GM12878 (cell line): ENCODE data around the gene NPBWR2. TPM values are rescaled to one million over a fixed set of nuclear protein-coding genes. Genes with fewer than 3 reads are reported as not detected.

Experiments
- ATAC-seq: fragments of 200-7000 bp; cut with Tn5 transposase; 3 replicates; pipeline ENCODE4 v1.9.1; 2020; ENCODE audit warnings: mild to moderate bottlenecking, moderate library complexity
- BruUV-seq: library from RNA; stranded (reverse); fragments of 400-500 nt; replicated peaks from 2 replicates; lab custom pipeline; 2021; lab: Mats Ljungman, UMichigan
- CTCF ChIA-PET: fragments of 300-600 bp; sonication (Branson Sonifier 250); formaldehyde crosslinking; extraction: SDS; loops from one replicate; lab custom pipeline; 2021; ENCODE audit warnings: inconsistent platforms; lab: Yijun Ruan, JAX
- POLR2A ChIA-PET: fragments of 350-600 bp; formaldehyde crosslinking; extraction: SDS; loops from one replicate; lab custom pipeline; 2021; ENCODE audit warnings: inconsistent platforms; lab: Charles Lee
- RAD21 ChIA-PET: fragments of 300-600 bp; sonication (Branson Sonifier 250); formaldehyde crosslinking; loops from one replicate; lab custom pipeline; 2023; ENCODE audit warnings: antibody characterized with exemption; ENCODE audit not compliant: unreplicated experiment; lab: Charles Lee
- SMC1A ChIA-PET: fragments of 300-600 bp; sonication (Branson Sonifier 250); formaldehyde crosslinking; loops from one replicate; lab custom pipeline; 2023; ENCODE audit not compliant: unreplicated experiment, uncharacterized antibody; lab: Charles Lee
- DNase-seq: peaks from one replicate; pipeline ENCODE4 v3.0.0-alpha.2; 2011; ENCODE audit warnings: low read depth, low spot score
- FAIRE-seq: peaks from 3 replicates; lab custom pipeline; 2011; peaks lifted over from hg19 to GRCh38; lab: Jason Lieb, UNC
- H2AFZ ChIP-seq: 2 replicates; pipeline ENCODE4 v1.6.0; 2011; ENCODE audit warnings: low read depth, low read length, control low read depth; ENCODE audit not compliant: control insufficient read depth
- H3K27ac ChIP-seq: 2 replicates; pipeline ENCODE4 v1.5.1; 2011; ENCODE audit warnings: control low read depth; ENCODE audit not compliant: control insufficient read depth, insufficient read depth
- H3K27me3 ChIP-seq, 2 experiments: replicated peaks in 1 of 2; 2 replicates each; pipeline versions ENCODE4 v1.6.0 to v1.6.1; 2011; ENCODE audit warnings: low read length in 1 of 2; ENCODE audit not compliant: control insufficient read depth in 2 of 2, insufficient read depth in 2 of 2
- H3K36me3 ChIP-seq, 2 experiments: 2 replicates each; pipeline ENCODE4 v1.5.1; 2011; ENCODE audit warnings: low read length in 1 of 2; ENCODE audit not compliant: control insufficient read depth in 2 of 2, insufficient read depth in 2 of 2
- H3K4me1 ChIP-seq: 2 replicates; pipeline ENCODE4 v1.6.1; 2011; ENCODE audit warnings: mild to moderate bottlenecking, low read length, moderate library complexity, mixed read lengths; ENCODE audit not compliant: control insufficient read depth, insufficient read depth
- H3K4me2 ChIP-seq: 2 replicates; pipeline ENCODE4 v1.6.0; 2011; ENCODE audit warnings: control low read depth; ENCODE audit not compliant: control insufficient read depth, insufficient read depth
- H3K4me3 ChIP-seq: fragments of 200-600 bp; sonication (generic); 2 replicates; pipeline ENCODE4 v1.5.1; 2016
- H3K79me2 ChIP-seq: 2 replicates; pipeline ENCODE4 v1.6.0; 2011; ENCODE audit warnings: low read length; ENCODE audit not compliant: control insufficient read depth, insufficient read depth
- H3K9ac ChIP-seq: 2 replicates; pipeline ENCODE4 v1.8.0; 2011; ENCODE audit warnings: low read length, control low read depth, mixed read lengths; ENCODE audit not compliant: control insufficient read depth, insufficient read depth
- H3K9me3 ChIP-seq: replicated peaks from 3 replicates; pipeline ENCODE4 v1.5.1; 2011; ENCODE audit warnings: mild to moderate bottlenecking, low read length; ENCODE audit not compliant: control insufficient read depth, insufficient read depth
- H4K20me1 ChIP-seq: 2 replicates; pipeline ENCODE4 v1.6.0; 2011; ENCODE audit not compliant: control insufficient read depth, insufficient read depth
- BACH1 ChIP-seq: fragments of 450-650 bp; IDR thresholded peaks from 2 replicates; pipeline ENCODE4 v1.6.1; 2017; ENCODE audit warnings: mild to moderate bottlenecking, borderline replicate concordance
- CBX5 ChIP-seq: sonication (generic); IDR thresholded peaks from 2 replicates; pipeline ENCODE4 v1.6.1; 2016; ENCODE audit warnings: low read depth, moderate library complexity, mild to moderate bottlenecking, inconsistent platforms
- CHD2 ChIP-seq: IDR thresholded peaks from 2 replicates; pipeline ENCODE4 v1.6.1; 2011; ENCODE audit warnings: low read depth, low read length, improper control_type of control experiment, borderline replicate concordance
- ESRRA ChIP-seq: IDR thresholded peaks from 2 replicates; pipeline ENCODE4 v1.6.1; 2012; ENCODE audit warnings: mild to moderate bottlenecking, low read length, improper control_type of control experiment
- IKZF2 ChIP-seq, 2 experiments: fragments of 450-650 bp; IDR thresholded peaks; 2 replicates each; pipeline ENCODE4 v1.6.1; 2017; ENCODE audit warnings: mild to moderate bottlenecking in 2 of 2, moderate library complexity in 2 of 2
- KAT2A ChIP-seq: conservative IDR thresholded peaks from 2 replicates; pipeline ENCODE4 v1.6.1; 2011; ENCODE audit warnings: low read depth, low read length; ENCODE audit not compliant: control insufficient read depth
- NFXL1 ChIP-seq: fragments of 450-650 bp; IDR thresholded peaks from 2 replicates; pipeline ENCODE4 v1.6.1; 2017; ENCODE audit warnings: antibody characterized with exemption, mild to moderate bottlenecking, borderline replicate concordance
- NR2C1 ChIP-seq: fragments of 450-650 bp; IDR thresholded peaks from 2 replicates; pipeline ENCODE4 v1.6.1; 2017; ENCODE audit warnings: antibody characterized with exemption, mild to moderate bottlenecking, moderate library complexity
- POLR2AphosphoS5 ChIP-seq: IDR thresholded peaks from 2 replicates; pipeline ENCODE4 v1.6.1; 2011; ENCODE audit warnings: mild to moderate bottlenecking, low read length, inconsistent platforms
- RAD51 ChIP-seq: fragments of 450-650 bp; IDR thresholded peaks from 2 replicates; pipeline ENCODE4 v1.6.1; 2016; ENCODE audit warnings: moderate library complexity, mild to moderate bottlenecking, inconsistent platforms
- SIX5 ChIP-seq: IDR thresholded peaks from 2 replicates; pipeline ENCODE4 v1.6.1; 2011; ENCODE audit warnings: mild to moderate bottlenecking, low read depth, low read length, moderate library complexity; ENCODE audit not compliant: severe bottlenecking
- SPI1 ChIP-seq: IDR thresholded peaks from 2 replicates; pipeline ENCODE4 v1.6.1; 2011; ENCODE audit warnings: low read depth, mild to moderate bottlenecking, low read length, moderate library complexity, borderline replicate concordance; ENCODE audit not compliant: insufficient read depth
- SUPT20H ChIP-seq: IDR thresholded peaks from 2 replicates; pipeline ENCODE4 v1.6.1; 2011; ENCODE audit warnings: low read depth, mild to moderate bottlenecking, low read length, moderate library complexity, borderline replicate concordance; ENCODE audit not compliant: control insufficient read depth
- ZNF274 ChIP-seq: IDR thresholded peaks from one replicate; pipeline ENCODE4 v1.8.0; 2011; ENCODE audit not compliant: insufficient read length, insufficient read depth
- WGBS: methylation state at CpG from one replicate; pipeline ENCODE4 v1.1.6; 2016; ENCODE audit warnings: low lambda C conversion rate; ENCODE audit not compliant: insufficient replicate concordance, insufficient coverage; ENCODE audit errors: missing lambda C conversion rate; 5-methylcytosine and 5-hydroxymethylcytosine counted together
- in situ Hi-C: fragments of 300-500 bp; cut with MboI; formaldehyde crosslinking; loops from 9 replicates; pipeline ENCODE4 v1.14.3; 2018; ENCODE audit warnings: mixed read lengths
- intact Hi-C: fragments of 100-400 bp; cut with micrococcal nuclease; formaldehyde crosslinking; loops from one replicate; pipeline ENCODE4 v1.14.2; 2022; ENCODE audit not compliant: unreplicated experiment
- polyA plus RNA-seq, 11 experiments: library from polyadenylated mRNA; depleted of rRNA in 4 of 11; unstranded in 6 of 11; stranded (reverse) in 5 of 11; fragments of >200 nt; fragmentation: Nextera tagmentation in 4 of 11; fragmentation: Illumina TruSeq in 1 of 11; extraction: Ambion mirVana in 4 of 11; extraction: Trizol in 1 of 11; gene quantifications; 1 replicate in 1 of 11; 2 replicates in 10 of 11; pipeline versions ENCODE4 v1.2.1 to v1.2.3, GENCODE V29; 2011 to 2016; ENCODE audit warnings: inconsistent platforms in 2 of 11, missing spikeins in 2 of 11, low read depth in 1 of 11
- total RNA-seq, 4 experiments: library from RNA; depleted of rRNA in 3 of 4; stranded (reverse); fragments of >200 nt in 3 of 4; fragmentation: Illumina TruSeq in 1 of 4; extraction: Trizol in 1 of 4; gene quantifications; 2 replicates each; pipeline versions ENCODE4 v1.2.1 to v1.2.3, GENCODE V29; 2013 to 2021
- TF ChIP-seq, protein P1 (sequence below): IDR thresholded peaks from 2 replicates; pipeline ENCODE4 v1.6.1; 2012; ENCODE audit warnings: low read depth, low read length, improper control_type of control experiment
- TF ChIP-seq, protein P2 (sequence below): fragments of 450-650 bp; formaldehyde crosslinking; IDR thresholded peaks from 2 replicates; pipeline ENCODE4 v1.4.0; 2022; ENCODE audit warnings: mild to moderate bottlenecking, moderate library complexity
- TF ChIP-seq, protein P3 (sequence below): IDR thresholded peaks from 2 replicates; pipeline ENCODE4 v1.6.1; 2011; ENCODE audit warnings: low read depth, mild to moderate bottlenecking, low read length, moderate library complexity, borderline replicate concordance; ENCODE audit errors: extremely low read depth

NPBWR2 gene
- total and polyA plus RNA-seq, 10 of the 15 experiments (the other 5 are each of a cell fraction or from before 2014, with no cell fraction given) = not detected

DNA sequence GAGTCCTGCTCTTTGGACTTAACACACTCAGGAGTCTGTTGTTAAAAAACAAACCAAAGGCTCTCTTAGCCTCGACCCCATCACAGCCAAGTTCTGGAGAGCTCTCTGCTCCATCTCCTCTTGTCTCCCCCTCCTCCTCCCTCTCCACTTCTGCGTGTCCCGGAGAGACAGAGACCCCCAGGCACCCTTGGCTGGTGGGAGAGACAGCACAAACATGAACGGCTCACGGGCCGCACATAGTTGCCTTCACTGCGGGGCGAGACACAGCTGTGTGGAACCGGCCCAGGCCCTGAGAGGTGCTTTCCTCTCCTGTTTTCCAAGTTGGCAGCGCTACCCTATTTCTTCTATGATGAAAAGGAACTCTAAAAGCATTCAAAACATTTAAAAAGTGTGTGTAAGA is 33.6 kb upstream of the NPBWR2 start (continued):
- TF ChIP-seq NFXL1 (no peak), CBX5 (no peak), RAD51 (no peak)
- TF ChIP-seq, all 136 proteins: peak for 0

- intact Hi-C loops (no loop called here), in situ Hi-C loops (no loop called here)
- Histone ChIP-seq H3K4me2 (no peak overlapping the region), H3K4me3 (no peak overlapping the region), H3K4me1 (no peaks in the 10 kb centered on the region), H2AFZ (no peak overlapping the region), H3K27me3 (peaks cover 1 to 4% of the 10 kb centered on the region in 2 experiments), H3K36me3 (no peaks in the 10 kb centered on the region), H3K9me3 (peaks cover 2% of the 10 kb centered on the region; the same call in 2 of the 3 replicates), H3K9ac (no peak overlapping the region), H3K79me2 (no peaks in the 10 kb centered on the region), H3K27ac (no peak overlapping the region), H4K20me1 (no peaks in the 10 kb centered on the region)
- CTCF ChIA-PET = no interaction called here
- BruUV-seq = no TSS peak
- TF ChIP-seq, protein P1, sequence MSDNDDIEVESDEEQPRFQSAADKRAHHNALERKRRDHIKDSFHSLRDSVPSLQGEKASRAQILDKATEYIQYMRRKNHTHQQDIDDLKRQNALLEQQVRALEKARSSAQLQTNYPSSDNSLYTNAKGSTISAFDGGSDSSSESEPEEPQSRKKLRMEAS = no peak
- TF ChIP-seq BACH1 (no peak), KAT2A (no peak), NR2C1 (no peak), POLR2AphosphoS5 (no peak), SIX5 (no peak), NFXL1 (no peak), ZNF274 (no peak), SPI1 (no peak), SUPT20H (no peak), IKZF2 (IDR thresholded peaks at IDR 0.05) (no peak), ESRRA (no peak), CHD2 (no peak)
- TF ChIP-seq, protein P2, sequence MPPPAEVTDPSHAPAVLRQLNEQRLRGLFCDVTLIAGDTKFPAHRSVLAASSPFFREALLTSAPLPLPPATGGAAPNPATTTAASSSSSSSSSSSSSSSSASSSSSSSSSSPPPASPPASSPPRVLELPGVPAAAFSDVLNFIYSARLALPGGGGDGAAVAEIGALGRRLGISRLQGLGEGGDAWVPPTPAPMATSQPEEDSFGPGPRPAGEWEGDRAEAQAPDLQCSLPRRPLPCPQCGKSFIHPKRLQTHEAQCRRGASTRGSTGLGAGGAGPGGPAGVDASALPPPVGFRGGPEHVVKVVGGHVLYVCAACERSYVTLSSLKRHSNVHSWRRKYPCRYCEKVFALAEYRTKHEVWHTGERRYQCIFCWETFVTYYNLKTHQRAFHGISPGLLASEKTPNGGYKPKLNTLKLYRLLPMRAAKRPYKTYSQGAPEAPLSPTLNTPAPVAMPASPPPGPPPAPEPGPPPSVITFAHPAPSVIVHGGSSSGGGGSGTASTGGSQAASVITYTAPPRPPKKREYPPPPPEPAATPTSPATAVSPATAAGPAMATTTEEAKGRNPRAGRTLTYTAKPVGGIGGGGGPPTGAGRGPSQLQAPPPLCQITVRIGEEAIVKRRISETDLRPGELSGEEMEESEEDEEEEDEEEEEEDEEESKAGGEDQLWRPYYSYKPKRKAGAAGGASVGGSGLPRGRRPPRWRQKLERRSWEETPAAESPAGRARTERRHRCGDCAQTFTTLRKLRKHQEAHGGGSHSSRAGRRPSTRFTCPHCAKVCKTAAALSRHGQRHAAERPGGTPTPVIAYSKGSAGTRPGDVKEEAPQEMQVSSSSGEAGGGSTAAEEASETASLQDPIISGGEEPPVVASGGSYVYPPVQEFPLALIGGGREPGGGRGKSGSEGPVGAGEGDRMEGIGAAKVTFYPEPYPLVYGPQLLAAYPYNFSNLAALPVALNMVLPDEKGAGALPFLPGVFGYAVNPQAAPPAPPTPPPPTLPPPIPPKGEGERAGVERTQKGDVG = no peak
- TF ChIP-seq, protein P3, sequence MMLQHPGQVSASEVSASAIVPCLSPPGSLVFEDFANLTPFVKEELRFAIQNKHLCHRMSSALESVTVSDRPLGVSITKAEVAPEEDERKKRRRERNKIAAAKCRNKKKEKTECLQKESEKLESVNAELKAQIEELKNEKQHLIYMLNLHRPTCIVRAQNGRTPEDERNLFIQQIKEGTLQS = no peak
- DNase-seq (no peak), FAIRE-seq (no peak), ATAC-seq (no peak)
- 14% methylated on average over 13 of the region's 13 CpGs for WGBS
- POLR2A ChIA-PET = no interaction called here
- RAD21 ChIA-PET = interaction anchor here (0.6 kb wide), 1 partner anchor 602 kb away, joined by 3 read pairs; no protein-coding TSS in a partner anchor
- SMC1A ChIA-PET = interaction anchor here (0.9 kb wide), 1 partner anchor 477 kb away, joined by 4 read pairs; no protein-coding TSS in a partner anchor
Measured at GRCh38 chr20:64140061-64140931, 32.9 kb upstream of the NPBWR2 start.
